Measurements from ENCODE around the gene TRIO. TPM values are rescaled to one million over a fixed set of nuclear protein-coding genes. Genes with fewer than 3 reads are reported as not detected.

TRIO gene
- total RNA-seq, 2 donors from 2014 or later: 50.4 to 60.8 TPM

DNA sequence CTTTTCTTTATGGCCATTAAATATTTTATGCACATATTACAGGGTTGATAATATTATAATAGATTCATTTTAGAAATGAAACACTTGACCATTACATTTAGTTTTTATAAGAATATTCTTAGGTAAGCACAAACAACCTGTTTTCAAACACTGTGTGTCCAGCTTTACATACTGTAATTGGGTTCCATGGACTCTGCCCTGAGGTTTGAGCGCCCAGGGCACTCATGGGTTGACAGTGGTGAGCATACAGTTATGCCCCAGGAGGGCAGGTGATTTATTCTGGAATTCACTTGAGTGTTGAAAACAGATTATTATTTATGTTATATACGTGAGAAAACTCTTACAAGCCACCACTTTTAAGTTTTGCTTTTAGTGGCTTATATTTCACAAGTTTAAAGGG is 33.7 kb downstream of the TRIO start:
- intact Hi-C loops (cut with DNase I): no loop called here

DNA sequence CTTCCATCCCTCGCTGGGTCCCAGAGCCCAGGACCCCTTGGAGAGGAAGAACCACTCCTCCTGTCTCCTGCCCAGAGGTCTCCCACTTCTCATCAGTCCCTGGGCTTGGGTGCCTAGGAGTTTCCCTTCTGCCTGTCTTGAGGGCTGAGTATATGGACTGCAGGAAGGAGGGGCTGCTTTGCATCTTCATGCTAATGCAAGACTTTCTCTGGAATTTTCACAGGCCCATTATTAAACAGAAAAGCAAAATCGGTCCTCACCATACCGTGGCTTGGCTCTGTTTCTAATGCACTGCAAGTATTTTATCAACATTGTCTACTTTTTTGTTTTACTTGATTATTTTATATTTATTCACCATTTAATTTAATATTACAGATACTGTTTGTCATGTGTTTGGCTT is 34.5 kb downstream of the TRIO start:
- no peak for ATAC-seq
- DNase-seq: no peak
- intact Hi-C loops (cut with DNase I): no loop called here

More for the DNA sequence above, 33.7 kb downstream of the TRIO start:
- ATAC-seq (no peak), DNase-seq (no peak)

GRCh38 chr5:14178091-14178490 is 34.9 kb downstream of the TRIO start:
- ATAC-seq (no peak), DNase-seq (no peak)
- intact Hi-C loops (cut with DNase I): no loop called here

- DNase-seq (no peak), ATAC-seq (peak in 1 of 2 donors; percentile 55)
- intact Hi-C loops (cut with DNase I): no loop called here
Measured at GRCh38 chr5:14178671-14179211, 35.6 kb downstream of the TRIO start.

DNA sequence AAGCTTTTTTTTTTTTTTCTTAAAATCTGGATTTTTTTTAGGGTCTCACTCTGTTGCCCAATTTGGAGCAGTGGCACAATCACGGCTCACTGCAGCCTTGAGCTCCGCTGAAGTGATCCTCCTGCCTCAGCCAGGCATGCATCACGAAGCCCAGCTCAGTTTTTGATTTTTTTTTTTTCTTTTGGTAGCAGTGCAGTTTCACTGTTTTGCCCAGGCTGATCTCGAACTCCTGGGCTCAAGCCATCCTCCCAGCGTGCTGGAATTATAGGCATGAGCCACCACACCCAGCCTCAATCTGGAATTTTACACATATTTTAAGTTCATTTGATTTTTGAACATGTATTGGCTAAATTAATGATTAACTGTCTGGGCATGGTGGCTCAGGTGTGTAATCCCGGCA is 36.3 kb downstream of the TRIO start:
- ATAC-seq (no peak), DNase-seq (no peak)
- intact Hi-C loops (cut with DNase I): no loop called here

DNA sequence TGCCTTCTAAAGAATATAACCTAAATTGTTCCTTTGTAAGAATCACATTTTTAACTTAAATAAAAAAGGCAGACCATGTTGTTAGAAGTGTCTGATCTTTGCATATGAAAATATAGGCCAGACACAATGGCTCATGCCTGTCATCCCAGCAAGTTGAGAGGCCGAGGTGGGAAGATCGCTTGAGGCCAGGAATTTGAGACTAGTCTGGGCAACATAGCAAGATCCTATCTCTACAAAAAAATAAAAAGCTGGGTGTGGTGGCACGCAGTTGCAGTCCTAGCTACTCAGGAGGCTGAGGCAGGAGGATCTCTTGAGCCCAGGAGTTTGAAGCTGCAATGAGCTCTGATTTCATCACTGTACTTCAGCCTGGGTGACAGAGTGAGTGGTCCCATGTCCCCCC is 37.3 kb downstream of the TRIO start:
- no peak for ATAC-seq
- no peak for DNase-seq
- intact Hi-C loops (cut with DNase I): no loop called here

DNA sequence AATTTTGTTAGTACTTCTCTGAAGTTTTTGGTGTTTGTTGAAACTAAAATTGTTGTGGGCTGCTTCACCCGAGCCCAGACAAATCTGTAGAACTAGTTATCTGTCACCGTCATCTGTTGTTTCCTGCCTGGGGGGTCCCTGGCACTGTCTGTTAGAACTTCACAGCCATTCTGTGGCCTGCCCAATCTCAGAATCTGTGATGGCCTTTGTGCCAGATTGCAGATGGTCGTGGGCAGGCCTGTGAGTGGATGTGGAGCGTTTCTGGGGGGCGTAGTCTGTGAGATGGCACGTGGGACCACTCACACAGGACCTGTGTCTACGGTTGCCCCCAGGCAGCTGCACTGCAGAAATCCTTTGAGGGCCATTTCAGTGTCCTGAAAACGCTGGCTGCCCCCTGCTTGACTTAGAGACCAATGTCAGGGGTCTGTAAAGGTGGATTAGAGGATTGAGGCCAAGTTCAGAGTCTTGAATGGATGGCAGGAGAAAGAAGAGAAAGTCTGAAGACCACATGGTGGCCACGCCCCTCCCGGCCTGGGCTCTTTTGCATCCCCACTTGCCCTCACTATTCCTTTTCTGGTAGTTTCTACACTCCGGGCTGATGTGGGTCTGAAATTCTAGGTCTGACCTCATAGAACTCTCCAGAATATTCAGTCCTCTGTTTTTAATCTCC is 38.3 kb downstream of the TRIO start:
- no peak for ATAC-seq
- no peak for DNase-seq
- intact Hi-C loops (cut with DNase I): no loop called here

GRCh38 chr5:14182761-14183160 is 39.6 kb downstream of the TRIO start:
- intact Hi-C loops (cut with DNase I): no loop called here
- ATAC-seq: no peak

GRCh38 chr5:14183187-14183939 is 40.2 kb downstream of the TRIO start:
- intact Hi-C loops (cut with DNase I): no loop called here
- DNase-seq (no peak), ATAC-seq (peak; percentile 42 to 43)

More at GRCh38 chr5:14182761-14183160, 39.6 kb downstream of the TRIO start:
- DNase-seq: no peak

DNA sequence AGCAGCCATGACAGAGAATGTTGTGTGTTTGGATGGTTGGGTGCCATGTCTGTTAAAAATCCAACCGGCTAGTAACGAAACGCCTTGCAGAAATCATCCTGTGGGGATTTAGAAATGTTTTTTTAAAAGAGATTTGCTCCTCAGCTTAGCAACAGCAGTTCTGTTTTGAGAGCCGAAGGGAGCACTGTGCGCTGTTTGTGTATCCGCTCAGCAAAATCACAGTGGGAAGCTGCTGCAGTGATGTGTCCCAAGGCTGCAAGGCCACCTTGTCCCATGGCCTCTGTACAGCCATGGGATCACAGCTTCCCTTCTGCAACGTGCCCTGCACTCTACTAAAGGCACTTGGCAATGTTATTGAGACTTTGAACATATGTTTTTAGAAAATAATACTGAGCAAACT is 40.9 kb downstream of the TRIO start:
- ATAC-seq: peak; percentile 33 to 67
- DNase-seq: no peak
- intact Hi-C loops (cut with DNase I): no loop called here

GRCh38 chr5:14184725-14185124 is 41.6 kb downstream of the TRIO start:
- ATAC-seq (no peak), DNase-seq (no peak)
- intact Hi-C loops (cut with DNase I): no loop called here

- no peak for DNase-seq
- intact Hi-C loops (cut with DNase I): no loop called here
- peak; percentile 11 to 52 for ATAC-seq
Measured at GRCh38 chr5:14185326-14186058, 42.4 kb downstream of the TRIO start.

- intact Hi-C loops (cut with DNase I): no loop called here
- ATAC-seq (peak in 1 of 2 donors; percentile 41), DNase-seq (no peak)
Measured at GRCh38 chr5:14186059-14186830, 43.1 kb downstream of the TRIO start.

GRCh38 chr5:14187157-14187556 is 44.0 kb downstream of the TRIO start:
- ATAC-seq (no peak), DNase-seq (no peak)
- intact Hi-C loops (cut with DNase I): no loop called here

GRCh38 chr5:14187660-14188059 is 44.5 kb downstream of the TRIO start:
- intact Hi-C loops (cut with DNase I): no loop called here
- DNase-seq (no peak), ATAC-seq (no peak)

DNA sequence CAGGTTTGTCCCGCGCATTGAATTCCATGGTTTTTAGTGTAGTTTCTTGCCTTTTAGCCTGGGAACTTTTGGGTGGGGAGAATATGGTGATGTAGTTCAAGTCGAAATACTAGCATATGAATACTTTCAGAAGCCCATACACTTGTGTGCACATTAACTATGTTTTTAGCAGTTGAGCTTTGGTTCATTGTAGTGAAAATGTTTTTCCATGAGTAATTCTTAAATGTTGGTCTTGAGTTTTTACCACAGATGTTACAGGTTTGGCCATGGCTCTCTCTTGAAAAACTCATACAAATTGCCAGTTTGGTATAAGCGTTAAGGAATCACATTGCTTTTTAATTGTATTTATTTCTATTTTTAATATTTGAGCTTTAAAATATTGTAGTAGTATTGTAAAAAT is 45.6 kb downstream of the TRIO start:
- DNase-seq: no peak
- ATAC-seq: no peak
- intact Hi-C loops (cut with DNase I): no loop called here

GRCh38 chr5:14189680-14190079 is 46.5 kb downstream of the TRIO start:
- ATAC-seq (no peak), DNase-seq (no peak)
- intact Hi-C loops (cut with DNase I): loop anchor here in 1 of 2 donors (5.0 kb wide), 1 partner anchor 42 kb away; no protein-coding TSS in a partner anchor

- DNase-seq (peak; percentile 52), ATAC-seq (peak; percentile 64 to 96)
- intact Hi-C loops (cut with DNase I): loop anchor here in 1 of 2 donors (5.0 kb wide), 1 partner anchor 43 kb away; no protein-coding TSS in a partner anchor
Measured at GRCh38 chr5:14190194-14191164, 47.3 kb downstream of the TRIO start.

All from left cardiac atrium (tissue), 4 donors.